HEK293 (cell line): Measurements from ENCODE around the gene TRIM56.

ENCODE experiments used
- BCL6B ChIP-seq: fragments of 450-650 bp; formaldehyde crosslinking; IDR thresholded peaks from 2 replicates; pipeline ENCODE4 v1.5.1; 2017; ENCODE audit warnings: missing biosample characterization, missing genetic modification characterization
- CTCF ChIP-seq: fragments of 450-650 bp; formaldehyde crosslinking; IDR thresholded peaks from 2 replicates; pipeline ENCODE4 v1.5.1; 2016; ENCODE audit warnings: missing biosample characterization, missing genetic modification characterization
- GLIS2 ChIP-seq: fragments of 450-650 bp; formaldehyde crosslinking; IDR thresholded peaks from 2 replicates; pipeline ENCODE4 v1.5.1; 2016; ENCODE audit warnings: missing biosample characterization, missing genetic modification characterization
- KLF1 ChIP-seq: fragments of 450-650 bp; formaldehyde crosslinking; IDR thresholded peaks from 2 replicates; pipeline ENCODE4 v1.5.1; 2016; ENCODE audit warnings: missing biosample characterization, missing genetic modification characterization
- KLF10 ChIP-seq: fragments of 450-650 bp; IDR thresholded peaks from 2 replicates; pipeline ENCODE4 v1.5.1; 2018; ENCODE audit warnings: missing biosample characterization, mild to moderate bottlenecking, missing genetic modification characterization
- ZEB2 ChIP-seq: fragments of 450-650 bp; formaldehyde crosslinking; IDR thresholded peaks from 2 replicates; pipeline ENCODE4 v1.5.1; 2016; ENCODE audit warnings: missing biosample characterization, missing genetic modification characterization
- ZFHX2 ChIP-seq: fragments of 450-650 bp; formaldehyde crosslinking; conservative IDR thresholded peaks from 2 replicates; pipeline ENCODE4 v1.5.1; 2016; ENCODE audit warnings: missing biosample characterization, missing genetic modification characterization
- ZFP37 ChIP-seq: fragments of 450-650 bp; formaldehyde crosslinking; IDR thresholded peaks from 2 replicates; pipeline ENCODE4 v1.5.1; 2016; ENCODE audit warnings: missing biosample characterization, missing genetic modification characterization
- ZFP69B ChIP-seq: fragments of 450-650 bp; formaldehyde crosslinking; IDR thresholded peaks from 2 replicates; pipeline ENCODE4 v1.5.1; 2016; ENCODE audit warnings: missing biosample characterization, missing genetic modification characterization
- ZIC2 ChIP-seq: fragments of 450-650 bp; formaldehyde crosslinking; IDR thresholded peaks from 2 replicates; pipeline ENCODE4 v1.5.1; 2016; ENCODE audit warnings: missing biosample characterization, missing genetic modification characterization
- ZNF211 ChIP-seq: fragments of 450-650 bp; formaldehyde crosslinking; IDR thresholded peaks from 2 replicates; pipeline ENCODE4 v1.5.1; 2016; ENCODE audit warnings: low read depth, missing biosample characterization, missing genetic modification characterization
- ZNF324 ChIP-seq: fragments of 450-650 bp; formaldehyde crosslinking; IDR thresholded peaks from 2 replicates; pipeline ENCODE4 v1.5.1; 2016; ENCODE audit warnings: missing biosample characterization, missing genetic modification characterization
- ZNF341 ChIP-seq: fragments of 450-650 bp; formaldehyde crosslinking; IDR thresholded peaks from 2 replicates; pipeline ENCODE4; 2016; ENCODE audit warnings: low read depth, missing biosample characterization, missing genetic modification characterization
- ZNF394 ChIP-seq: fragments of 450-650 bp; formaldehyde crosslinking; IDR thresholded peaks from 2 replicates; pipeline ENCODE4 v1.5.1; 2016; ENCODE audit warnings: missing biosample characterization, missing genetic modification characterization, mild to moderate bottlenecking, moderate library complexity, borderline replicate concordance
- ZNF398 ChIP-seq: fragments of 450-650 bp; formaldehyde crosslinking; IDR thresholded peaks from 2 replicates; pipeline ENCODE4 v1.5.1; 2017; ENCODE audit warnings: missing biosample characterization, missing genetic modification characterization
- ZNF404 ChIP-seq: fragments of 450-650 bp; formaldehyde crosslinking; IDR thresholded peaks from 2 replicates; pipeline ENCODE4 v1.5.1; 2017; ENCODE audit warnings: missing biosample characterization, missing genetic modification characterization
- ZNF518A ChIP-seq: fragments of 450-650 bp; formaldehyde crosslinking; conservative IDR thresholded peaks from 2 replicates; pipeline ENCODE4 v1.5.1; 2016; ENCODE audit warnings: low read depth, missing biosample characterization, missing genetic modification characterization
- ZNF555 ChIP-seq: fragments of 450-650 bp; formaldehyde crosslinking; conservative IDR thresholded peaks from 2 replicates; pipeline ENCODE4 v1.5.1; 2017; ENCODE audit warnings: missing biosample characterization, mild to moderate bottlenecking, missing genetic modification characterization, inconsistent platforms
- ZNF600 ChIP-seq: fragments of 450-650 bp; formaldehyde crosslinking; IDR thresholded peaks from 2 replicates; pipeline ENCODE4 v1.5.1; 2016; ENCODE audit warnings: missing biosample characterization, missing genetic modification characterization
- ZNF692 ChIP-seq: fragments of 450-650 bp; formaldehyde crosslinking; IDR thresholded peaks from 2 replicates; pipeline ENCODE4 v1.5.1; 2016; ENCODE audit warnings: missing biosample characterization, missing genetic modification characterization
- ZNF791 ChIP-seq: fragments of 450-650 bp; formaldehyde crosslinking; IDR thresholded peaks from 2 replicates; pipeline ENCODE4 v1.5.1; 2016; ENCODE audit warnings: missing biosample characterization, missing genetic modification characterization
- ZSCAN18 ChIP-seq: fragments of 450-650 bp; formaldehyde crosslinking; IDR thresholded peaks from 2 replicates; pipeline ENCODE4 v1.5.1; 2016; ENCODE audit warnings: missing biosample characterization, missing genetic modification characterization
- ZSCAN23 ChIP-seq: fragments of 450-650 bp; formaldehyde crosslinking; IDR thresholded peaks from 2 replicates; pipeline ENCODE4 v1.5.1; 2016; ENCODE audit warnings: missing biosample characterization, missing genetic modification characterization
- ZSCAN4 ChIP-seq: fragments of 450-650 bp; formaldehyde crosslinking; IDR thresholded peaks from 2 replicates; pipeline ENCODE4 v1.5.1; 2017; ENCODE audit warnings: missing biosample characterization, missing genetic modification characterization

TRIM56 gene

GRCh38 chr7:101126651-101127459 is 41.6 kb downstream of the TRIM56 start, which contains the start of gene SERPINE1 (continued):
- TF ChIP-seq BCL6B: no peak
- 0 out of 2 replicates have a peak, but pooled peaks have one; percentile 60 for TF ChIP-seq ZNF324
- peak; percentile 61; the same call in 1 of the 2 replicates for TF ChIP-seq ZFP69B (tag by site-specific recombination)
- 0 out of 2 replicates have a peak, but pooled peaks have one; percentile 28 for TF ChIP-seq ZNF518A (tag by site-specific recombination)
- peak; percentile 39; the same call in 1 of the 2 replicates for TF ChIP-seq CTCF (tag by site-specific recombination)
- peak; percentile 78 for TF ChIP-seq GLIS2 (tag by site-specific recombination)
- TF ChIP-seq KLF1 (tag by site-specific recombination): 0 out of 2 replicates have a peak, but pooled peaks have one; percentile 12
- 0 out of 2 replicates have a peak, but pooled peaks have one; percentile 53 for TF ChIP-seq ZEB2 (tag by site-specific recombination)
- TF ChIP-seq ZNF394 (tag by site-specific recombination): peak; percentile 24; the same call in 1 of the 2 replicates
- TF ChIP-seq ZNF555 (tag by site-specific recombination): no peak
- TF ChIP-seq ZNF791 (tag by site-specific recombination): no peak
- TF ChIP-seq ZSCAN18 (tag by site-specific recombination): 0 out of 2 replicates have a peak, but pooled peaks have one; percentile 63
- TF ChIP-seq ZNF211: no peak
- peak; percentile 47; the same call in 1 of the 2 replicates for TF ChIP-seq ZFP37 (tag by site-specific recombination)
- TF ChIP-seq ZSCAN4 (tag by site-specific recombination): peak; percentile 72
- 0 out of 2 replicates have a peak, but pooled peaks have one; percentile 32 for TF ChIP-seq ZSCAN23 (tag by site-specific recombination)
- TF ChIP-seq ZIC2 (tag by site-specific recombination): peak; percentile 67
- TF ChIP-seq ZNF692 (tag by site-specific recombination): peak; percentile 86
- TF ChIP-seq ZNF404 (tag by site-specific recombination): no peak
- TF ChIP-seq ZNF600 (tag by site-specific recombination): peak; percentile 62
- TF ChIP-seq ZFHX2 (tag by site-specific recombination): peak; percentile 94
- TF ChIP-seq ZNF398 (tag by site-specific recombination): peak; percentile 82
- TF ChIP-seq KLF10 (tag by site-specific recombination): peak; percentile 58; the same call in 1 of the 2 replicates
- TF ChIP-seq ZNF341 (tag by site-specific recombination): peak; percentile 89
